HL-60 (cell line): ENCODE measurements around the gene IL20RA.

Experiments
- CTCF ChIP-seq: IDR thresholded peaks from one replicate; pipeline ENCODE4 v1.5.1; 2011; ENCODE audit warnings: low read length, control low read depth, inconsistent platforms; ENCODE audit not compliant: insufficient read depth
- GABPA ChIP-seq: IDR thresholded peaks from 2 replicates; pipeline ENCODE4 v1.6.1; 2012; ENCODE audit warnings: low read depth
- POLR2AphosphoS5 ChIP-seq: IDR thresholded peaks from 2 replicates; pipeline ENCODE4 v1.6.1; 2012; ENCODE audit warnings: low read depth
- SPI1 ChIP-seq: IDR thresholded peaks from 2 replicates; pipeline ENCODE4 v1.6.1; 2012; ENCODE audit warnings: low read depth, mild to moderate bottlenecking, borderline replicate concordance
- TF ChIP-seq, protein P1 (sequence below): IDR thresholded peaks from 2 replicates; pipeline ENCODE4 v1.6.1; 2012; ENCODE audit warnings: low read depth; ENCODE audit not compliant: insufficient replicate concordance

DNA sequence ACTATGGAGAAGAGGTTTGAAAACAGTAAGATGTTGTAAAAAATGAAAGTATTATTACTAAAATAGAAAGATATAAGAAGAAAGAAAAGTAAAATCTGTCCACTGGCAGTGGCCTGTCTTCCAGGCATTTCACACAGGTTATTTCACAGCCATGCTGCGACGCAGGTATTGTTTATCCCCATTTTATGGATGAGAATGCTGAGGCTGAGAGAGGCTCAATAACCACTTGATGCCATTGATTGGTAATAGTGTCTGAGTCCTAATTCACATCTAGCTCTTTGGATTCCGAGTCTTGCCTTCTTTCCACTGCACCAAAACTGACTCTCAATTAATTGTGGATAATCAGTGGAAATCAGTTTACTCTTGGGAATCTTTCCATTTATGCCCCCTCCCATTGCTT is 37.2 kb upstream of the IL20RA start:
- TF ChIP-seq CTCF (no peak), POLR2AphosphoS5 (no peak), GABPA (no peak), SPI1 (no peak)
- TF ChIP-seq, protein P1, sequence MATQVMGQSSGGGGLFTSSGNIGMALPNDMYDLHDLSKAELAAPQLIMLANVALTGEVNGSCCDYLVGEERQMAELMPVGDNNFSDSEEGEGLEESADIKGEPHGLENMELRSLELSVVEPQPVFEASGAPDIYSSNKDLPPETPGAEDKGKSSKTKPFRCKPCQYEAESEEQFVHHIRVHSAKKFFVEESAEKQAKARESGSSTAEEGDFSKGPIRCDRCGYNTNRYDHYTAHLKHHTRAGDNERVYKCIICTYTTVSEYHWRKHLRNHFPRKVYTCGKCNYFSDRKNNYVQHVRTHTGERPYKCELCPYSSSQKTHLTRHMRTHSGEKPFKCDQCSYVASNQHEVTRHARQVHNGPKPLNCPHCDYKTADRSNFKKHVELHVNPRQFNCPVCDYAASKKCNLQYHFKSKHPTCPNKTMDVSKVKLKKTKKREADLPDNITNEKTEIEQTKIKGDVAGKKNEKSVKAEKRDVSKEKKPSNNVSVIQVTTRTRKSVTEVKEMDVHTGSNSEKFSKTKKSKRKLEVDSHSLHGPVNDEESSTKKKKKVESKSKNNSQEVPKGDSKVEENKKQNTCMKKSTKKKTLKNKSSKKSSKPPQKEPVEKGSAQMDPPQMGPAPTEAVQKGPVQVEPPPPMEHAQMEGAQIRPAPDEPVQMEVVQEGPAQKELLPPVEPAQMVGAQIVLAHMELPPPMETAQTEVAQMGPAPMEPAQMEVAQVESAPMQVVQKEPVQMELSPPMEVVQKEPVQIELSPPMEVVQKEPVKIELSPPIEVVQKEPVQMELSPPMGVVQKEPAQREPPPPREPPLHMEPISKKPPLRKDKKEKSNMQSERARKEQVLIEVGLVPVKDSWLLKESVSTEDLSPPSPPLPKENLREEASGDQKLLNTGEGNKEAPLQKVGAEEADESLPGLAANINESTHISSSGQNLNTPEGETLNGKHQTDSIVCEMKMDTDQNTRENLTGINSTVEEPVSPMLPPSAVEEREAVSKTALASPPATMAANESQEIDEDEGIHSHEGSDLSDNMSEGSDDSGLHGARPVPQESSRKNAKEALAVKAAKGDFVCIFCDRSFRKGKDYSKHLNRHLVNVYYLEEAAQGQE, result no peak
